ENCODE results near the gene MRPL20. TPM values are rescaled to one million over a fixed set of nuclear protein-coding genes. Genes with fewer than 3 reads are reported as not detected.

The MRPL20 gene
- total and polyA plus RNA-seq, 8 donors = 69.5 to 145 (median 99.8) TPM

GRCh38 chr1:1395166-1395565 lies 11.9 kb downstream of the MRPL20 start:
- TF ChIP-seq CTCF (IDR thresholded peaks at IDR 0.05) = no peak
- intact Hi-C loops (cut with DNase I) = no loop called here
- ATAC-seq (no peak), DNase-seq (peak in 1 of 4 donors; percentile 35)
- Histone ChIP-seq H3K36me3 (peaks cover 9 to 80% of the 10 kb centered on the region in 2 donors), H3K4me1 (peaks cover 14 to 45% of the 10 kb centered on the region in 2 donors), H3K27ac (no peak overlapping the region), H3K27me3 (no peaks in the 10 kb centered on the region), H3K4me3 (no peak overlapping the region), H3K9me3 (no peaks in the 10 kb centered on the region)

DNA sequence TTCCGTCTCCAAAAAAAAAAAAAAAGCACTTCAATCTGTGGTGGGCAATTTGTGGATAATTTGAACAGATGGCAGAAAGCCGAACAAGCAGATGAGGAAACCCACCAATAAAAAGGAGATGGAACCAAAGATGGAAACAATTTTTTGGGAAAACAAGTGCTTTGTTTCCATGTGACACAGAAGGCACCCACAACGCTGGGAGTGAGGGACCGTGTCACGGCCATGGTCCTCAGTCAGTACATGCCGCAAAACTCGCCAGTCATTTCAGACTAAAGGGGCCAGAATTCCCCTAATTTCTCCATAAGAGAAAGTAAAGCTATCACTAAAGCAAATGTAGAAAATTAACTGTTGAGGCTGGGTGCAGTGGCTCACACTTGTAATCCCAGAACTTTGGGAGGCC lies 13.0 kb downstream of the MRPL20 start:
- H3K27me3 ChIP-seq = no peaks in the 10 kb centered on the region
- no peak for TF ChIP-seq CTCF (IDR thresholded peaks at IDR 0.05)
- no peak overlapping the region for H3K27ac ChIP-seq
- peaks cover 9 to 91% of the 10 kb centered on the region in 2 donors for H3K36me3 ChIP-seq
- intact Hi-C loops (cut with DNase I) = no loop called here
- H3K9me3 ChIP-seq = no peaks in the 10 kb centered on the region
- no peak overlapping the region for H3K4me3 ChIP-seq
- no peak for ATAC-seq
- peak in 1 of 4 donors; percentile 12 for DNase-seq
- peaks cover 10 to 46% of the 10 kb centered on the region in 2 donors for H3K4me1 ChIP-seq

DNA sequence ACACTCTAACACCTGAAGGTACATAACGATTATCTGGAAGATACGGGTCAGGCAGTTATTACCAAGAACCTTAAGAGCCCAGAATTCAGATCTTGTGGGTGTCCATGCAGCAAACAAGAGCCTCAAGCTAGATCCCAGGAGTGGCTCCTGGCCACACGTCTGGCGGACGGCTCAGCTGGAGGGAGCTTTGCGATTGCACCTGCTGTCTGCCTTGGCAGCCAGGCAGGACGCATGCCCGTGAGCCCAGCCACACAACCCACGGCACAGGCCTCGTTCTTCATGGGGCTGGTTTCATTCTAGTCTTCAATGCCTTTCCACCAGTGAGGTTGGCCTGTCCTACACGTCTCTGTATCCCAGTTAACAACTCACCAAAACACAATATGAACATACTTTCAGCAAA lies 13.7 kb downstream of the MRPL20 start:
- H3K27me3 ChIP-seq = no peaks in the 10 kb centered on the region
- peak in 1 of 4 donors; percentile 50 for DNase-seq
- no peak overlapping the region for H3K27ac ChIP-seq
- TF ChIP-seq CTCF (IDR thresholded peaks at IDR 0.05) = no peak
- H3K9me3 ChIP-seq = no peaks in the 10 kb centered on the region
- H3K4me3 ChIP-seq = no peak overlapping the region
- intact Hi-C loops (cut with DNase I) = no loop called here
- peaks cover 10 to 46% of the 10 kb centered on the region in 2 donors for H3K4me1 ChIP-seq
- no peak for ATAC-seq
- peaks cover 9 to 98% of the 10 kb centered on the region in 2 donors for H3K36me3 ChIP-seq

DNA sequence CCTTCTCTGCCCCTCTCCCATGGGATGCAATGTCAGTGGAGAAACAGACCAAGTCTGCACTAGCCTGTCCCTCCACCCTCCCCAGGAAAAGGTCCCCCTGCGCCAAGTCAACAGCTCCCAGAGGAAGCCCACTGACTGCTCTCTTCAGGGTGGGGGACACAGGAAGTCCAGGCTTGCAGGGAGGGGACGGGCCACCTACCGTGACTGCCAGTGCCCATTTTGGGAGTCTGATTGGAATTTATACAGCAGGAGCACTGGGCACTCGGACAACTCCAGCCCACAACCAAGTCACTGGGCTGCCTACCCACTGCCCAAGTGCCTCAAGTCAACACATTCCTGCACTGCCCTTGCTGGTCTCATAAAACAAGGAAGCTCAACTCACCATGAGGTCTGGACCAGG lies 14.1 kb downstream of the MRPL20 start:
- ATAC-seq (no peak), DNase-seq (peak in 1 of 4 donors; percentile 37)
- Histone ChIP-seq H3K27ac (no peak overlapping the region), H3K4me1 (peaks cover 7 to 42% of the 10 kb centered on the region in 2 donors), H3K27me3 (no peaks in the 10 kb centered on the region), H3K9me3 (no peaks in the 10 kb centered on the region), H3K4me3 (no peak overlapping the region), H3K36me3 (peaks cover 10 to 100% of the 10 kb centered on the region in 2 donors)
- no peak for TF ChIP-seq CTCF (IDR thresholded peaks at IDR 0.05)
- intact Hi-C loops (cut with DNase I) = no loop called here

DNA sequence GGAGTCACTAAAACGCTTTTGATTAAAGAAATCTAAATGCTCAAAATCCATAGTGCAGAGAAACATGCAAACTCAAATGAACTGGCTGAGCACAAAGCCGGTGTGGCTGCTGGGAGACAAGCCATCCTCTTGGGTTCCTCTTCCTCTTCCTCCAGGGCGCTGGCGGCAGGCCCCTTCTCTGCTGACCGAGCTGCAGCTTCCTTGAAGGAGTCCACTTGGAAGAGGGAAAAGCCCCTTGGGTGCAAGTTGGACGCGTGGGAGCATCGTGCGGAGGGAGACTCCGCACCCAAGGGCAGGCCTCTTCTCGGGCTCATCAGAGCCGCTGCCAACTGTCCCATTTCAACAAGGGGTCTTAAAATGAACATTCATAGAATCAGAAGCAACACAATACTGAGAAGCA lies 15.9 kb downstream of the MRPL20 start:
- Histone ChIP-seq H3K4me3 (no peak overlapping the region), H3K4me1 (peaks cover 0 to 29% of the 10 kb centered on the region in 2 donors), H3K27ac (peak overlapping the region in 1 of 2 donors; percentile 14), H3K36me3 (peaks cover 15 to 100% of the 10 kb centered on the region in 2 donors), H3K9me3 (no peaks in the 10 kb centered on the region), H3K27me3 (no peaks in the 10 kb centered on the region)
- intact Hi-C loops (cut with DNase I) = no loop called here
- ATAC-seq = no peak
- DNase-seq = peak in 1 of 4 donors; percentile 74
- TF ChIP-seq CTCF (IDR thresholded peaks at IDR 0.05) = no peak

Data from left lung (tissue), 10 donors.